NCI-H2227 (cell line): Measurements from ENCODE around the gene NARS2.
"Not testable (repeated sequence)": the region's sequence is repeated elsewhere in the genome, so short reads cannot be mapped to it uniquely, and the experiment has no call there.

Source experiments
- DNase-seq: peaks from one replicate; lab custom pipeline; 2025; ENCODE audit not compliant: unreplicated experiment; lab: John Stamatoyannopoulos, UW

NARS2 gene

GRCh38 chr11:78548911-78549590 lies 25.6 kb downstream of the NARS2 start:
- DNase-seq, result no peak

GRCh38 chr11:78547931-78548705 lies 26.5 kb downstream of the NARS2 start:
- no peak for DNase-seq

- no peak for DNase-seq
These were observed 32.7 kb downstream of the NARS2 start for GRCh38 chr11:78542007-78542406.

GRCh38 chr11:78541537-78541936 lies 33.1 kb downstream of the NARS2 start:
- no peak for DNase-seq

GRCh38 chr11:78540256-78540655 lies 34.4 kb downstream of the NARS2 start:
- no peak for DNase-seq

GRCh38 chr11:78539506-78539905 lies 35.2 kb downstream of the NARS2 start:
- DNase-seq, result no peak

GRCh38 chr11:78536933-78537332 lies 37.7 kb downstream of the NARS2 start:
- DNase-seq, result no peak

- no peak for DNase-seq
These were observed 38.7 kb downstream of the NARS2 start for GRCh38 chr11:78535920-78536319.

GRCh38 chr11:78535027-78535426 lies 39.6 kb downstream of the NARS2 start:
- no peak for DNase-seq

- DNase-seq, result no peak
These were observed 41.3 kb downstream of the NARS2 start for GRCh38 chr11:78533399-78533798.

GRCh38 chr11:78532991-78533390 lies 41.7 kb downstream of the NARS2 start:
- no peak for DNase-seq

GRCh38 chr11:78526497-78527146 lies 48.0 kb downstream of the NARS2 start:
- no peak for DNase-seq

GRCh38 chr11:78525720-78526119 lies 48.9 kb downstream of the NARS2 start:
- no peak for DNase-seq

GRCh38 chr11:78520230-78520629 lies 54.4 kb downstream of the NARS2 start:
- no peak for DNase-seq

GRCh38 chr11:78516281-78516680 lies 58.4 kb downstream of the NARS2 start:
- no peak for DNase-seq

GRCh38 chr11:78514922-78515502 lies 59.7 kb downstream of the NARS2 start:
- no peak for DNase-seq

- not testable (repeated sequence) for DNase-seq
These were observed 61.6 kb downstream of the NARS2 start for GRCh38 chr11:78513085-78513484.

GRCh38 chr11:78510597-78510996 lies 64.1 kb downstream of the NARS2 start:
- no peak for DNase-seq

GRCh38 chr11:78510025-78510596 lies 64.6 kb downstream of the NARS2 start:
- DNase-seq, result no peak

GRCh38 chr11:78504708-78505107 lies 70.0 kb downstream of the NARS2 start:
- DNase-seq, result no peak

- DNase-seq, result no peak
These were observed 70.5 kb downstream of the NARS2 start for GRCh38 chr11:78504181-78504580.
